Mesothelial cell of epicardium (in vitro differentiated cells): ENCODE data around the gene RYR2. TPM values are rescaled to one million over a fixed set of nuclear protein-coding genes. Genes with fewer than 3 reads are reported as not detected.
"Not testable (repeated sequence)": the region's sequence is repeated elsewhere in the genome, so short reads cannot be mapped to it uniquely, and the experiment has no call there.

ENCODE experiments used
- DNase-seq, 2 experiments: peaks; one replicate each; pipeline ENCODE4 v3.0.0; 2021; ENCODE audit warnings: low spot score in 2 of 2; ENCODE audit not compliant: unreplicated experiment in 2 of 2
- H3K27ac Mint-ChIP-seq: 2 replicates; pipeline ENCODE4 v1.8.0; 2021; ENCODE audit warnings: mixed read lengths
- H3K27me3 Mint-ChIP-seq: 2 replicates; pipeline ENCODE4 v1.8.0; 2021; ENCODE audit warnings: low read depth, mixed read lengths
- H3K36me3 Mint-ChIP-seq: 2 replicates; pipeline ENCODE4 v1.8.0; 2021; ENCODE audit warnings: mixed read lengths
- H3K4me1 Mint-ChIP-seq: 2 replicates; pipeline ENCODE4 v1.8.0; 2021; ENCODE audit warnings: mixed read lengths
- H3K4me3 Mint-ChIP-seq: 2 replicates; pipeline ENCODE4 v1.8.0; 2021; ENCODE audit warnings: mild to moderate bottlenecking, moderate library complexity, mixed read lengths
- H3K9me3 Mint-ChIP-seq: 2 replicates; pipeline ENCODE4 v1.8.0; 2021; ENCODE audit warnings: mixed read lengths
- total RNA-seq: library from RNA; stranded (reverse); gene quantifications from 3 replicates; pipeline ENCODE4 v1.2.1, GENCODE V29; 2021
- TF ChIP-seq, protein P1 (sequence below): fragments of 200-600 bp; sonication (generic); IDR thresholded peaks from one replicate; pipeline ENCODE4 v1.5.0; 2021; ENCODE audit warnings: antibody characterized with exemption; ENCODE audit not compliant: unreplicated experiment

Gene RYR2
- total RNA-seq, 1 donor from 2014 or later = 6.1 TPM

DNA sequence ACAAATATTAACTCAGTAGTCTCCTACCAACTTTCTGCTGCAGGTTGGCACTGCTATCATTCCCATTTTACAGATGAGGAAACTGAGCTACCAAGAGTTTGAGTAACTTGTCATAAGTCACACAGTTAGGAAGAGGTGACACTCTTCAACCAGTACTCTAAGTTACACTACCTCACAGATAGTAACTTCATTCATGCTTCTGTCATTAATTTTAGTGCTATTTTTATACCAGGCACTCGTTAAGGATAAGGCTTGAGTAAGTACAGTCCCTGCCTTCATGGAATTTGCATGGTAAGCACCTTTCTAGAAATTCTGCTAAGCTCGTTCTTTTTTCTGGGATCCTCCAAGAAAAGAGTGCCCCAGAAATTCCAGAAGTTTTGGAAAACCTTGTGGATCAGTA lies 770.1 kb downstream of the RYR2 start:
- H3K4me3 Mint-ChIP-seq = no peak overlapping the region
- no peak overlapping the region for H3K27ac Mint-ChIP-seq
- no peaks in the 10 kb centered on the region for H3K36me3 Mint-ChIP-seq
- TF ChIP-seq, protein P1, sequence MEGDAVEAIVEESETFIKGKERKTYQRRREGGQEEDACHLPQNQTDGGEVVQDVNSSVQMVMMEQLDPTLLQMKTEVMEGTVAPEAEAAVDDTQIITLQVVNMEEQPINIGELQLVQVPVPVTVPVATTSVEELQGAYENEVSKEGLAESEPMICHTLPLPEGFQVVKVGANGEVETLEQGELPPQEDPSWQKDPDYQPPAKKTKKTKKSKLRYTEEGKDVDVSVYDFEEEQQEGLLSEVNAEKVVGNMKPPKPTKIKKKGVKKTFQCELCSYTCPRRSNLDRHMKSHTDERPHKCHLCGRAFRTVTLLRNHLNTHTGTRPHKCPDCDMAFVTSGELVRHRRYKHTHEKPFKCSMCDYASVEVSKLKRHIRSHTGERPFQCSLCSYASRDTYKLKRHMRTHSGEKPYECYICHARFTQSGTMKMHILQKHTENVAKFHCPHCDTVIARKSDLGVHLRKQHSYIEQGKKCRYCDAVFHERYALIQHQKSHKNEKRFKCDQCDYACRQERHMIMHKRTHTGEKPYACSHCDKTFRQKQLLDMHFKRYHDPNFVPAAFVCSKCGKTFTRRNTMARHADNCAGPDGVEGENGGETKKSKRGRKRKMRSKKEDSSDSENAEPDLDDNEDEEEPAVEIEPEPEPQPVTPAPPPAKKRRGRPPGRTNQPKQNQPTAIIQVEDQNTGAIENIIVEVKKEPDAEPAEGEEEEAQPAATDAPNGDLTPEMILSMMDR = no peak
- DNase-seq = no peak
- H3K4me1 Mint-ChIP-seq = no peaks in the 10 kb centered on the region
- H3K9me3 Mint-ChIP-seq = no peaks in the 10 kb centered on the region
- no peaks in the 10 kb centered on the region for H3K27me3 Mint-ChIP-seq

DNA sequence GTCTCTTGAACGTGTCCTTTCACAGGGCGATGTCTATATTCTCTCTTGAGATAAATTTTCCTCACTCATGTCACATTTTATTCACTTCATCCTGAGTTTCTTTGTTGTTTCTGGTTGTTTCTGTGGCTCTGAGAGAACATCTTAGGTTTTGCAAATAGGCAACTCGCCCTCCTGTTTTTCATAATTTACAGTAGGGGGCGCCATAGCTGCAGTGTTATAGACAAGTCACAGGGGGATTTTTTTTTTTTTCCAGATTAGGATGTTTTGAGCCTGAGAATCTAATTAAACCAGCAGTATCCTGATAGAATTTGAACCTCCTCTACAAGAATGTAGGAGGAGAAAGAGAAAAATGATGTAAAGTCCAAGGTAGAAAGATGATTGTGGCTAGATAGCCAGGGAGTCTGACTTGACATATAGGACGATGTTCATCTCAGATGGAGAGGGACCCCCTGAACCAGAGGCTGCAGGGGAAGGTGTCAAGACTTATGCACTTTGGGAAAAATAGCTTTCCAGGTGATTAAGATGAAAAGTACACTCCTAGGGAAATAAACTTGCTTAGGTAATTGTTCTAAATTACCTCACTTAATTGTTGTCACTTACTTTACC lies 772.4 kb downstream of the RYR2 start:
- no peak overlapping the region for H3K27ac Mint-ChIP-seq
- no peaks in the 10 kb centered on the region for H3K27me3 Mint-ChIP-seq
- no peak overlapping the region for H3K4me3 Mint-ChIP-seq
- DNase-seq = no peak
- peaks cover 4% of the 10 kb centered on the region for H3K36me3 Mint-ChIP-seq
- H3K4me1 Mint-ChIP-seq = no peaks in the 10 kb centered on the region
- TF ChIP-seq, protein P1 = peak; percentile 65
- H3K9me3 Mint-ChIP-seq = no peaks in the 10 kb centered on the region

DNA sequence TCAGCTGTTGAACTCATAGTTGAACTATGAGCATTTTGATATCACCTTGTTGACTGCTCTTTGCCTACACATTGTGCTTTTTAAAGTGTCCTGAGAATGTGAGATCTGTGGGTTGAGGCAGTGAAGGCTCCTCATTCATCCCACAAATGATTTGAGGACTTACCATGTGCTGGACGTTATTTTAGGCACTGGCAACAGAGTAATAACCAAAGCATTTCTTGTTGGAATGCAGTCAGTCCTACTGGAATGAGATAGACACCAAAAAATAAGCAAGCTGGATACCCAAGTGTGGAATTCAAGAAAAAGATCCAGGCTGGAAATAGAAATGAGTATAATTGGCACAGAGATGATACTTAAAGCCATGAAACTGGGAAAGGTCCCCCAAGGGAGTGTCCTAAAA lies 775.3 kb downstream of the RYR2 start:
- Mint-ChIP-seq H3K4me1 (no peaks in the 10 kb centered on the region), H3K4me3 (no peak overlapping the region), H3K36me3 (peaks cover 4% of the 10 kb centered on the region), H3K9me3 (peaks cover 6% of the 10 kb centered on the region), H3K27ac (no peak overlapping the region), H3K27me3 (no peaks in the 10 kb centered on the region)
- no peak for DNase-seq
- TF ChIP-seq, protein P1 = no peak

DNA sequence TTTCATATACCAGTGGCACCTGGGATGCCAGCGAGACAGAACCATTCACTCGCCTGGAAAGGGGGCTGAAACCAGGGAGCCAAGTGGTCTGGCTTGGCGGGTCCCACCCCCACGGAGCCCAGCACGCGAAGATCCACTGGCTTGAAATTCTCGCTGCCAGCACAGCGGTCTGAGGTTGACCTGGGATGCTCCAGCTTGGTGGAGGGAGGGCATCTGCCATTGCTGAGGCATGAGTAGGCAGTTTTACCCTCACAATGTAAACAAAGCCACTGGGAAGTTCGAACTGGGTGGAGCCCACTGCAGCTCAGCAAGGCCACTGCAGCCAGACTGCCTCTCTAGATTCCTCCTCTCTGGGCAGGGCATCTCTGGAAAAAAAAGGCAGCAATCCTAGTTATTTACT lies 778.6 kb downstream of the RYR2 start:
- H3K4me1 Mint-ChIP-seq, H3K27me3 Mint-ChIP-seq, H3K27ac Mint-ChIP-seq: not testable (repeated sequence)

DNA sequence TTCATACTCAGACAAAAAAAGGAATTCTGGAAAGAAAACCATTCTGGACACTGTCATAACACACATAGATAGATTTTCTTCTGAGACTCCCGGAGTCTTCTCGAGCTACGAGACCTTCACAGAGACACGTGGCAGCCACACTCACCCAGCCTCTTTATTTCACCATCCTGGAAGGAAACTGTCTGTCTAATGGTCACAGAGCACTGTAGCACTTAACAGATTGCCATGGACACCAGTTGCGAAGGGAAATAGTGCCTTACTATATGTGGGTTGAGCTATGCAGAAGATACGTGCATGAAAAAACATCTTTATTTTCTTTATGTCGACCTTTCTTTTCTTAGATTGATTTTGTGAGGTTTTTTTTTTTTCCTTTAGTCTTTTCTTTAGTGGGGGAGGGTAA lies 790.9 kb downstream of the RYR2 start:
- no peak for DNase-seq
- Mint-ChIP-seq H3K4me1 (peaks cover 29% of the 10 kb centered on the region), H3K36me3 (peaks cover 1% of the 10 kb centered on the region), H3K27me3 (no peaks in the 10 kb centered on the region), H3K27ac (no peak overlapping the region), H3K9me3 (no peaks in the 10 kb centered on the region), H3K4me3 (no peak overlapping the region)
- TF ChIP-seq, protein P1 = no peak

More for the DNA sequence above, 778.6 kb downstream of the RYR2 start:
- DNase-seq, H3K36me3 Mint-ChIP-seq, H3K4me3 Mint-ChIP-seq: not testable (repeated sequence)
- peaks cover 33% of the 10 kb centered on the region for H3K9me3 Mint-ChIP-seq

DNA sequence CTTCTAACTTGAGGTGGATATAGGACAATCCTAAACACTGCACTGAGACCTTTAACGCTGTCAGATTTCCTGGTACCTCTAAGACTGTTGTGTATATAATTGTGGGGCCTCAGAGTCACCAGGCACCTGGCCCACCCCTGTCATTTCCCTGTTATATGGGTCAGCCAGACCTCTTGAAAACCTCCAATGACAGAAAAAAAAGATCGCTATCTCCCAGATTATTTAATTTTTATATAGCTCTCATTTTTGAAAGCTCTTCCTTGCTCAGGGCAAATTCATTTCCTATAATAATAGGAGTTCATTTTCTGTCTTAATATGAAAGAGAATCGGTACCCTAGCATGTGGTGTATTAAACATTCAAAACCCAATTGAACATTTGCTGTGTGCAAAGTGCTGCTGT lies 792.1 kb downstream of the RYR2 start:
- Mint-ChIP-seq H3K4me3 (no peak overlapping the region), H3K4me1 (peaks cover 29% of the 10 kb centered on the region), H3K27me3 (no peaks in the 10 kb centered on the region), H3K9me3 (no peaks in the 10 kb centered on the region), H3K36me3 (peaks cover 1% of the 10 kb centered on the region), H3K27ac (no peak overlapping the region)
- TF ChIP-seq, protein P1 = no peak
- no peak for DNase-seq
